ENCODE results near the gene PARG.
"Not testable (repeated sequence)": the region's sequence is repeated elsewhere in the genome, so short reads cannot be mapped to it uniquely, and the experiment has no call there.

The PARG gene

DNA sequence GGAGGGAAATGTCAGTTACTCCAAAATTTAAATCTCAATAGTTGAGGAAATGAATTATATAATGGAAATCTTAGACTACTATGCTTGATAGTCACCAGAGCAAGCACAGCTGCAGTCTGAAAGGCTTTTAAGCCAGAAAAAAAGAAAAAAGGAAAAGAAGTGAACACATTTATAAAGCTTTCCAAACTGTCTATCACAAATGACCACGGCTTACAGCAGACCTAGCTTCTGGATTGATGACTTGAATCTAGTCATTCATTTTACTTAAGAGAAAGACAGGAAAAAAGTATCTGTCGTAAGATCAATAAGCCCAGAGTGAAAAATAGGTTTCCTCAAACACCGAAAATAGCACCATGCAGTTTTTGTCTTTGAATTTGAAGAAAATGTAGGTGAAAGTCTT, 111.8 kb downstream of the PARG start:
- DNase-seq (ENCODE audit: low spot score): no peak

DNA sequence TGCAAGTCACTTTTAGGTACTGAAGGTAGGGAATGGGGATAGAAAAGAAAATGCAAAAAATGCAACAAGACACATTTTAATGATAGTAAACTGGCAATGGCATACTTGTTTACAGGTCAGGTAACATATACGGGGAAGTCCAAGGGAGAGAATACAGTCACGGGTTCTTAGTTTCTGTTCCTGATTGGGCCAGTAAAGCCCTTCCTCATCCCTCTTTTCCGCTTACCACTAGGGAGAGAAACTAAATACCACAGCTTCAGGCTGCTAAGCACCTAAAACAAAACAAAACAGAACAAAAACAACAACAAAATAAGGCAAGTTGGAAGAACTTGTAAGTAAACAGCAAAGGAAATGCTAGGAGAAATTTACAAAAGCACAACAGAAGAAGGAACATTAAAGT, 114.5 kb downstream of the PARG start:
- no peak for DNase-seq (ENCODE audit: low spot score)

DNA sequence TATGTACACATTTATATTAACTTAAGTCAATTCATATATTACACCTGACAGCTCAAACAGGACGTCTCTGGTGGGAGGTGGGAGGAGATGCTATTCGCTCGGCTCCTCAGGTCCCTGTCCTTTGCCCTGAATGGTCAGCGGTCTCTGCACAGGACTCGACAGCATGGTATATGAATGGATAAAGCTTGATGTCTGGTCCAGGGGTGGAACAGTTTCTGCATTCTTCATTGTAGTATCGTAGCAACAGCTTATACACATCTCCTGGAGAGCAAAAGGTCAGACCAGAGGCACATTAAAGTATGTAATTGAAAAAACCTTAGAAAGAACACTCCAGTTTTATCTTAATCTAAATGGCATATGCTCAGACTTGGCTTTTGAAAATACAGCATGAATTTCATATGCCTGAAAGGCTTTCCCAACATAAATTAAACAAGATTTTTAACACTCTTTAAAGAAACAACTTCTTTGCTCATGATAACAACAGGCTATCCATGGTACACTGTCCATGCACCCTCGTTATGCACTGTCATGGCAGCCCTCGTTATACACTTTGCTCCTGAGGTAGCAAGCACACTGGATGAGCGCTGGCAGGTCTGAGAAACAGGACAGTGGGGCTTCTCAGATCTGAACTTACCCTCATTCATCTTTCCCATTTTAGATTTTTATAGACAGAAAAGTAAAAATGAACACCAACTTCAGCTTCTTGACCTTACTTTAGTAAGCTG, 122.4 kb downstream of the PARG start:
- no peak for DNase-seq (ENCODE audit: low spot score)

DNA sequence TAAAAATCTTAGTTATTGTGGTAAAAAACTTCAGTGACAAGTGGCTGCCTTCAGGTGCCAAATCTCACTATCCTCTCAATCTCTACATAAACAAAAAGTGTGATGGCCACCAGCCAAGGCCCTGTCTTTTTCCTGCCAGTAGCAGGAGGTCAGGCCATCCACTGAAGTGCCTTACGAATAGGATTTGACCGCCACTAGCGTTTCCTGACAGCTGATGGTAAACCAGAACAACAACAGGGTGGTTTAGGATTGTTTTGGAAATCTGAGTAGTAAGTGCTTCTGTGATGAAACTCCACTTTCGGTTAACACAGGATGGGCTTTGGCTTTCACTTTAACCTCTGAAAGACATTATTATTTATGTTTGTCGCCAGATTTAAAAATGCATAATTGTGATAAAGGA, 124.0 kb downstream of the PARG start:
- DNase-seq (ENCODE audit: low spot score): no peak

DNA sequence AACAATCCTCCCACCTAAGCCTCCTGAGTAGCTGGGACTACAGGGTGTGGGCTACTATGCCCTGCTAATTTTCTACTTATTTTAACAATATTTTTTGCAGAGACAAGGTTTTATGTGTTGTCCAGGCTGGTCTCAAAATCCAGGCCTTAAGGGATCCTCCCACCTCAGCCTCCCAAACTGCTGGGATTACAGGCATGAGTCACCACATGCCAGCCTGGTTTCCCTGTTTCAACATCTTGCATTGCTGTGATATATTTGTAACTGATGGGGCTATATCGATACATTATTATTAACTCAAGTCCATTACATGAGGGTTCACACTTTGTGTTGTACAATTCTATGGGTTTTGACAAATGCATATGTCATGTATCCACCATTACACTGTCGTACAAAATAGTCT, 137.8 kb downstream of the PARG start:
- no peak for DNase-seq (ENCODE audit: low spot score)

DNA sequence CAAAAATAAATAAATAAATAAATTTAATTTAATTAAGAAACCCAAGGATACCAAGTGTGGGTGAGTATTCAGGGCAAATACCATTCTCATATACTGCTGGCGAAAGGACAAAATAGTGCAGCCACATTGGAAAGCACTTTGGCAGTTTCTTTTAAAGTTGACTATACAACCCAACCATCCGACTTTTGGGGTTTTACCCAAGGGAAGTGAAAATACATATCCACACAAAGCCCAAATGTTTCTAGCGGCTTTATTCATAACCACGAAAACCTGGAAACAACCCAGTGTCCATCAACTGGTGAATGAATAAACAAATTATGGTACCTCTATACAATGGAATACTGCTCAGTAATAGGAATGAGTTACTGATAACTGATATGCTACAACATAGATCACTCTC, 143.6 kb downstream of the PARG start:
- DNase-seq (ENCODE audit: low spot score): no peak

DNA sequence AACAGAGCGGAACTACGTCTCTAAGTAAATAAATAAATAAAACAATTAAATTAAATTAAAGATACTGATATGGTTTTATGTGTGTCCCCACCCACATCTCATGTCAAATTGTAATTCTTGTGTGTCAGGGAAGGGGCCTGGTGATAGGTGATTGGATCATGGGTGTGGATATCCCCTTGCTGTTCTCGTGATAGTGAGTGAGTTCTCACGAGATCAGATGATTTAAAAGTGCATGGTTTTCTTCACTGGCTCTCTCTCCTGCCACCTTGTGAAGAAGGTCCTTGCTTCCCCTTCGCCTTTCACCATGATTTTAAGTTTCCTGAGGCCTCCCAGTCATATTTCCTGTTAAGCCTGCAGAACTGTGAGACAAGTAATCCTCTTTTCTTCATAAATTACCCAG, 150.7 kb downstream of the PARG start:
- DNase-seq (ENCODE audit: low spot score): no peak

DNA sequence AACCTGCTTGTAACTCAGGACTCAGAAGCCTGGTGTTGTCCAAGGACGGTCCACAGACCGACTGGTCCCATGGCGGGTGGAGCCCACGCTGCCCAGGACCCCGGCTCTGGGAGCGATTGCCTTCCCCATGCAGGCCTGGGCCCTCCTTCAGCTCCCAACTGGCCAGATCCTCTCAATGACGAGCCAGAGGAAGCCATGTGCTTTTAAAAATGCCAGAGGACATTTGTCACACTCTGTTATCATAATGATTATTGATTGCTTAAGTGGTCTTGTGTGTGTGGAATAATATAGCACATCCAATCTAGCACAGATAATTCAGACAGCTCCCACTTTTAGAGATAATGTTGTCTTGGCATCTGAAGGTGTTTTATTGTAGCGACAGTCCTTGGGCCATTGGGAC, 157.1 kb downstream of the PARG start:
- no peak for DNase-seq (ENCODE audit: low spot score)

DNA sequence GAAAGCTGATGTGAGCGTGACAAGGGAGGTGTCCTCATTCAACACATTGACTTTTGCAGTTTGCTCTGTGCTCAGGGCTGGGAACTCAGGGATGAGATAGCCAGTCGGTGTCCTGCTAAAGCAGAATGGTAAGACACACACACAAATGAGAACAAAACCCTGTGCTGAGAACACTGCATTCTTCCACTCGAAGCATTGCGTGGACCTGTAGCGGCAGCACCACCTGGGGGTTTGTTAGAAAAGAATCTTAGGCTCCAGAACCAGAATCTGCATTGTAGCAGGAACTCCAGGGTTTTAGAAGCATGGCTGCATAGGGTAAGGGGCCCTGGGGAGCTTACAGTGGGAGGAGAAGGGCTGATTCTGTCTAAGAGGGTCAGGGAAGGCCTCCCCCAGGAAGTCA, 158.2 kb downstream of the PARG start:
- no peak for DNase-seq (ENCODE audit: low spot score)

DNA sequence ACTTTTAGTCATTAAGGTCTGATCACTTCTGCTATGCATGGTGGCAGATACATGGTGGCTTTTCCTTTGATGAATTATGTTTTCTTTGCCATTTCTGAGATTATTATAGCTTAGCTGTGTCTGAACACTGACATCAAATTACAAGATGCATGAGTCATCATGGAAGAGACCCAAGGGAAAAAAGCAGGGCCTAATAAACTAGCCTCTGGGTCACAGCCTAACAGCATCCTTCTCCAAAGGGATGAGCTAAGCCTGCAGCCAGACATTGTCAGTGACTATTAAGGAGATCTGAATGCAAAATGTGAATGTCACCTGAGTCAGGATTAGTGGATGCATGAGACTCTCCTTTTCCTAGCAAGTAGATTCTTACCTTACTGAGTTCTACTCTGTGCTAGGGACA, 160.6 kb downstream of the PARG start:
- DNase-seq (ENCODE audit: low spot score): no peak

DNA sequence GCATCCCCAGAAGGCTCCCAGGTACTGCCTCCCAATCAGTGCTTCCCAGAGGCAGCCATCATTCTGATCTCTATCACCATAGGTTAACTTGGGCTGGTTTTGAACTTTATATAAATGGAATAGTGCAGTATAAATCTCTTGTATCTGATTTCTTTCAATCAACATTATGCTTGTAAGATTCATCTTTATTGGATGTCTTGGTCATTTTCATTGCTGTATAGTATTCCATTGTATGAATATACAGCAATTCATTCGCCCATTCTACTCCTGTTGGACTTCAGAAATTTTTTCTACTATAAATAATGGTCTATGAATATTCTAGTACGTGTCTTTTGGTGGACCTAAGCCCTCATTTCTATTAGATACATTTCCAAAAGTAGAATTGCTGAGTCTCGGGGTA, 163.6 kb downstream of the PARG start:
- DNase-seq (ENCODE audit: low spot score): no peak

DNA sequence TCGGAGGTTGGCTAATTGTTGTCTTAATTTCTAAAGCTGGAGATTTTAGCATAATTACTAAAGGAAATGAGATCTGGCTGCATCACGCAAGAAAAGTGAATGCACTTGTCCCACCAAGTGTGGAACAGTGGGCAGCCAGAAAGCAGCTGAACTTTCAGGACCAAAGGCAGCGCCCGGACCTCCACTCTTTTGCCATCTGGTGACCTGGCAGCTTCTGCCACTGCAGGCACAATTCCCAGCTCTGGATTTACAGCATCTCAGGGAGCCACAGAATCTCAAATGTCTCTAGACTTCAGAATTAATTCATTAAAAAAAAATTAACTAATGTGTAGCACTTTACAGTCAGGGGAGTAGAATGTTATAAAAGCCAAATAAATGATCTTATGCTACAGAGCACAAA, 165.0 kb downstream of the PARG start:
- no peak for DNase-seq (ENCODE audit: low spot score)

DNA sequence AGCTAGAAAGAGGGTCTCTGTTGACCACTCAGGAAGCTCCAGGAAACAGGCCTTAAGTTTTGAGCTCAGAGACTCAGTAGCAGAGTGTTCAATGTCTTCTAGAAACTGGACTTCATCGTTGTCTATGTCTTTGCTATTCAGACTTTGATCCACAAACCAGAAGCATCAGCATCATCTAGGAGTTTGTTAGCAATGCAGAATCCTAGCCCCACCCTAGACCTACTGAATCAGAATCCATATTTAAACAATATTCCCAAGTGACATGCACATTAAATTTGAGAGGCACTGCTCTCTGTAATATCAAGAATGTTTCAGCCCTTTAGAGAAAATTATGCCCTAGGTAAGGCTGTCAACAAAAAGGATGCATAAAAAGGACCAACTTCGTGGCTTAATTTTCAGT, 166.8 kb downstream of the PARG start:
- no peak for DNase-seq (ENCODE audit: low spot score)

DNA sequence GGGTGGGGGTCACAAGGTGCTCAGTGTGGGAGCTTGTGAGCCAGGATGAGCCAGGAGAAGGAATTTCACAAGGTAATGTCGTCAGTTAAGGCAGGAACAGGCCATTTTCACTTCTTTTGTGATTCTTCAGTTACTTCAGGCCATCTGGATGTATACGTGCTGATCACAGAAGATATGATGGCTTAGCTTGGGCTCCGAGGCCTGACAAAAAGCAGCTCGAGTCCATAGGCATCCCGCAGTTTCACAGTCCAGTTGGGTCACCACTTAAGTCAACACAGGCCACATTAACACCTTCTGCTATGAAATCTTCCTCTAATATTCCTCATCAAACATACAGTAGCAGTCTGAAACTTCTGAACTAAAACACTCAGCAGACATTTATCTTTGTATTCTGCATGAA, 168.9 kb downstream of the PARG start:
- DNase-seq (ENCODE audit: low spot score): not testable (repeated sequence)

DNA sequence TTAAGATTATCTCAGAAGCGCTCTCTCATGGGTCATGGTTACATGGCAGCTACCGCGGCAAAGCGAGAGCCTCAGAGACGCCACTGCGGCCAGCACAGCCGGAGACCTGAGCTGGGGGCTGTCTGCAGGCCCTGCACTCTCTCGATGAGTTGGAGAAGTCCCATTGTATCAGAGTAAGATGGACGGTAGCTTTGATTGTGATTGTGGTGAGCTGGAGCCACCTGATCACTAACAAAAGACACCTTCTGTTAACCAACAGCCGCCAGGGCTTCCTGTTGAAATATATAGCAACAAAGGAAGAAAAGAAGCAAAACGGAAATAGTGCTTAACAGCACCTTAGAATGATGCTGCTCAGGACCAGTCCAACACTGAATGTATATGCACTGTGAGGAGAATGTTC, 170.8 kb downstream of the PARG start:
- DNase-seq (ENCODE audit: low spot score): not testable (repeated sequence)

DNA sequence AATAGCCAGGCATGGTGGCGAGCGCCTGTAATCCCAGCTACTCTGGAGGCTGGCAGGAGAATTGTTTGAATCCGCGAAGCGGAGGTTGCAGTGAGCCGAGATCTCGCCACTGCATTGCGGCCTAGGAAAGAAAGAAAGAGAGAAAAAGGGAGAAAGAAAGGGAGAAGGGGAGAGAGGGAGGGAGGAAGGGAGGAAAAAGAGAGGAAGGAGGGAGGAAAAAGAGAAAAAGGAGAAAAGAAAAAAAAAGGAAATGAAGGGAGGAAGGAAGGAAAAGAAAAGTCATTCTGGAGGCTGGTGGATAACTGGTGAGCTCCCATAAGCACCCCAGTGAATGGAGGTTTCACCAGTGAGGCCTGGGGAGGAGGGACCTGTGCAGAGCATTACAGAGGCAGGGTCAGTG, 172.1 kb downstream of the PARG start:
- no peak for DNase-seq (ENCODE audit: low spot score)

DNA sequence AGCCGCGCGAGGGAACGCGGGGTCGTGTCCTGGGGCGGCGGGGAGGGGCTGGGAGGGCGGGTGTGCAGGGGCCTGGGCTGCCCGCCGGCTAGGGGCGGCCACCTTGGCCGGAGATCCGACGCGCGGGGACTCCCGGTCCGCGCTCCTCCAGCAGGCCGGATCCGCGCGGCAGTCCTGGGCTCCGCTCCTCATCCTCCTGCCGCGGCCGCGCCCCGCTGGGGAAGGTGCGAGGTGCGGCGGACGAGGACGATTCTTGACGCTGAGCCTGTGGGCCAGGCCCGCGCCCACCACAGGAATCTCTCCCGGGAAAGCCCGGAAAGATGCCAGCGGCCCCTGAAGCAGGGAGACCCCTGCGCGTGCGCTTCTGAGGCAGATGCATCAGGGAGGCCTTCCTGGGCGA, 173.1 kb downstream of the PARG start:
- no peak for DNase-seq (ENCODE audit: low spot score)

DNA sequence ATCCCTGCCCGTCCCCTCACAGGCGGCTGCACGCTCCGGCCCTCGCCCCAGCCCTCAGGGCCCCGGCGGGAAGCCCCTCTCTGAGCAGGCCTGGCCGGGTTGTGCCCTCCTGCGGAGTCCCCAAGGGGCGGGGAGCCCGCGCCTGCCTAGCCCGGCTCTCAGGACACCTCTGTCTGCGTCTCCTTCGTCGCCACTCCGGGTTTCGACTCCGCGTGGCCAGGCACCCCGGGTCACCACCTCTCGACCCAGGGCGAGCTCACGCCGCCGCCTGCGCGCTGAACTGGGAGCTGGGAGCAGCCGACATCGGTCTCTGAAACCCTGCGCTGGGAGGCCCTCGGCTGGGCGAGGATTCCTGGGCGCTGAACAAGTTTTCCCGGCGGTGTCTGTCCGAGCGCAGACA, 173.5 kb downstream of the PARG start:
- no peak for DNase-seq (ENCODE audit: low spot score)

All from hematopoietic multipotent progenitor cell treated with erythropoietin and hydrocortisone succinate and interleukin-3 and kit ligand, for 17 days (in vitro differentiated cells).